HG02870 (cell line): ENCODE measurements around the gene NYAP1.
A peak's percentile ranks its signal among the peaks of the same experiment; 100 is the strongest.
"Not testable (repeated sequence)": the region's sequence is repeated elsewhere in the genome, so short reads cannot be mapped to it uniquely, and the experiment has no call there.

Source experiments
- ATAC-seq: cut with Tn5 transposase; IDR thresholded peaks from one replicate; pipeline ENCODE4 v1.9.1; 2021; ENCODE audit warnings: mild to moderate bottlenecking, moderate library complexity; ENCODE audit not compliant: unreplicated experiment

The NYAP1 gene

GRCh38 chr7:100483722-100484672 lies at the start of gene NYAP1:
TSS of gene NYAP1 (plus strand) at chr7:100483927. CDS start at chr7:100485312, 1,385 bp downstream.
- ATAC-seq: no peak

DNA sequence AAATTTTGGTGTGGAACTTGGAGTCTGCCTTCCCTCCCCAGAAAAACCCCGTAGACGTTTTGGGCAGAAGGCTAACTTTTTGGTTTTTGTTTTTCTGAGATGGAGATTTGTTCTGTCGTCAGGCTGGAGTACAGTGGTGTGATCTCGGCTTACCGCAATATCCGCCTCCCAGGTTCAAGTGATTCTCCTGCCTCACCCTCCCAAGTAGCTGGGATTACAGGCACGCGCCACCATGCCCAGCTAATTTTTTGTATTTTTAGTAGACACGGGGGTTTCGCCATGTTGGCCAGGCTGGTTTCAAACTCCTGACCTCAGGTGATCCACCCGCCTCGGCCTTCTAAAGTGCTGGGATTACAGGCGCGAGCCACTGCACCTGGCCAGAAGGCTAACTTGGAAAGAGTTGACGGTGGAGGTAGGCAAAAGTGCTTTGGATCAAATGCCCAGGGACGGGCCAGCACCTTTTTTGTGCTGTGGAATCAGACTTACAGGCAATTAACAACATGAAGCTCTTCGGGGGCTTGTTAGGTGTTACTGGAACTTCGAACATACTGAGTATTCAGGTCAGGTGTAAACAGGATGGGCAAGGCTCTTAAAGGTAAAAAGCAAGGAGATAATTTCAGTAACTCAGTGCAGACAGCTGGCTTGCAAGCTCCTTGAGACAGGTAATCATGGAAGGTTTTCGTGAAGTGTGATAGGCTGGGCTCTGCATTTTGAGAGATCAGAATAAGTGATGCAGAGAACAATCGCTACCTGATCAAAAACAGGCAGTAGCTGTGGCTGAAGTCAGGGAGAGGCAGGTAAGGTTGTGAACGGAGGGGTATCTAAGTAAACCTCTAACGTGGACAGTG lies 49.2 kb upstream of the NYAP1 start:
- ATAC-seq: no peak

GRCh38 chr7:100435401-100436304 lies 48.1 kb upstream of the NYAP1 start:
- ATAC-seq: peak; percentile 17

DNA sequence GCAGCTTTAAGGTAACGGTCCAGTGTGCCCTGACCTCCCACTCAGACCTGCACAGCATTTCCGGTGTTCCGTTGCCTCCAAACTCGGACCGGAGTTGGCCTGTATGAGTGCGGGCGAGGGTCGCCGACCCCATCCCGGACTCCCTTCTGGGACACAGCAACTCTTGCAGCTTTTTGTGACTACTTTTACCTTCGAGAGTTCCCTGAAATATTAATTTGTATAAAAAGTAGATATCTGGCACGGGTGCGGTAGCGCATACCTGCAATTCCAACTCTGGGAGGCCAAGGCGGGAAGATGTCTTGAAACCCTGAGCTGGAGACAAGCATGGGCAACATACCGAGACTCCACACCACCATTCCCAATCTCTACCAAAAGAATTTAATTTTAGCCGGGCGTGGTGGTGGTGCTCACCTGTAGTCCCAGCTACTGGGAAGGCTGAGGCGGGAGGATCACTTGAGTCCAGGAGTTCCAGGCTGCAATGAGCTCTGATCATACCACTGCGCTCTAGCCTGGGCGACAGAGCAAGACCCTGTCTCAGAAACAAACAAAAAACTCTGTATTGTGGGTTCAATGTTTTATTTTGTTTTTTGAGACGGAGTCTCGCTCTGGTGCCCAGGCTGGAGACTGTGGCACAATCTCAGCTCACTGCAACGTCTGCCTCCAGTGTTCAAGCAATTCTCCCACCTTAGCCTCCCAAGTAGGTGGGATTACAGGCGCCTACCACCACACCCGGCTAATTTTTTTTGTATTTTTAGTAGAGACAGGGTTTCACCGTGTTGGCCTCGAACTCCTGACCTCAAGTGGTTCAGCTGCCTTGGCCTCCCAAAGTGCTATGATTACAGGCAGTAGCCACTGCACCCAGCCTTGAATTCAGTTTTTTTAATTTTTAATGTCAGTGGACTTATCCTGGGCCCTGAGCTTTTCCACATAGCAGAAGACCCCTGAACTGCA lies 46.3 kb upstream of the NYAP1 start:
- ATAC-seq: no peak

- no peak for ATAC-seq
Measured at GRCh38 chr7:100438172-100438571, 45.6 kb upstream of the NYAP1 start.

GRCh38 chr7:100438731-100439130 lies 45.0 kb upstream of the NYAP1 start:
- ATAC-seq: not testable (repeated sequence)

DNA sequence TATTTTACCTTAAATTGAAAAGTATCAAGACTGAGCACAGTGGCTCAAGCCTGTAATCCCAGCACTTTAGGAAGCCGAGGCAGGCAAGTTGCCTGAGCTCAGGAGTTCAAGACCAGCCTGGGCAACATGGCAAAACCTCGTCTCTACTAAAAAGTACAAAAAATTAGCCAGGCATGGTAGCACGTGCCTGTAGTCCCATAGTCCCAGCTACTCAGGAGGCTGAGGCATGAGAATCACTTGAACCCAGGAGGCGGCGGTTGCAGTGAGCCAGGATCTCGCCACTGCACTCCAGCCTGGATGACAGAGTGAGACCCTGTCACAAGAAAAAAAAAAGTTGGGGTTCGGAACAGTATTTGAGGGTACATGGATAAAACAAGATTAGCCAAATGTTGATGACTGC lies 44.5 kb upstream of the NYAP1 start:
- ATAC-seq: not testable (repeated sequence)

DNA sequence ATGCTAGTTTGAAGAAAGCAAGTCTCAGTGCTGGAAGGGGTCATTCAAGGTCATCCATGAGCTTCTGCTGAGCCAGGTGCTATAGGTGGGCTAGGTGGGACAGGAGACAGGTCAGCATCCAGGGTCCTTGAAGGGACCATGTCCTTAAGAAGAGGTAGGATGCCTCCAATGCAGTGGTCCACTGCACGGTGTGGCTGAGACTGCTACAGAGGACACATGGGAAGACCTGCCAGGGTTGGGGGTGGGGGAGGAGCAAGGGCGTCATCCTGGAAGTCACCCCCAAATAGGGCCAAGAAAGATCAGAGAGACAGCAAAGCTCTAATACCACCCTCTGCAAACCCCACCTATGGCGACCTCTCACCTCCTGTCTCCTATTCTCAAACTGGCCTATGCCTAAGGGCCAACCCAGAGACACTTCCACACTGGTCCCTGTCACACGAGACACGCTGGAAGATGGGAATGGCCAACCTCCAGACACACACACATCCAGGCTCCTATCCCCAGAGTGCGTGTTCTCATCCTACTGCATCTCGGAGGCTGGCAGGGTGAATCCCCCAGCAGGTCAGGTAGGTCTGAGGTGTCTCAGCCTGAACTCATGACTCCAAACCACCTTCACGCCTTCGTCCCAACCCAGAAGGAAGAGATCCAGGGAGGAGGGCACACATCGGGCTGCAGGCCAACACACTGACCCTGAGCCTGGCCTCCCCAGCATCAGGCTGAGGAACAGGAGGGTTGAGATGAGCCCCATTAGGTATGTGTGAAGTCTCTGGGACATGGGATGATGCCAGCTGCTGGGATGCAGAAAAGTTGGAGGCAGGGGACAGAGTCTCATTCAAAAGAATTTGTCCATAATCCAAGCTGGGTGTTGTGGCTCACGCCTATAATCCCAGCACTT lies 41.8 kb upstream of the NYAP1 start:
- no peak for ATAC-seq

GRCh38 chr7:100443096-100443840 lies 40.5 kb upstream of the NYAP1 start:
- ATAC-seq: no peak

DNA sequence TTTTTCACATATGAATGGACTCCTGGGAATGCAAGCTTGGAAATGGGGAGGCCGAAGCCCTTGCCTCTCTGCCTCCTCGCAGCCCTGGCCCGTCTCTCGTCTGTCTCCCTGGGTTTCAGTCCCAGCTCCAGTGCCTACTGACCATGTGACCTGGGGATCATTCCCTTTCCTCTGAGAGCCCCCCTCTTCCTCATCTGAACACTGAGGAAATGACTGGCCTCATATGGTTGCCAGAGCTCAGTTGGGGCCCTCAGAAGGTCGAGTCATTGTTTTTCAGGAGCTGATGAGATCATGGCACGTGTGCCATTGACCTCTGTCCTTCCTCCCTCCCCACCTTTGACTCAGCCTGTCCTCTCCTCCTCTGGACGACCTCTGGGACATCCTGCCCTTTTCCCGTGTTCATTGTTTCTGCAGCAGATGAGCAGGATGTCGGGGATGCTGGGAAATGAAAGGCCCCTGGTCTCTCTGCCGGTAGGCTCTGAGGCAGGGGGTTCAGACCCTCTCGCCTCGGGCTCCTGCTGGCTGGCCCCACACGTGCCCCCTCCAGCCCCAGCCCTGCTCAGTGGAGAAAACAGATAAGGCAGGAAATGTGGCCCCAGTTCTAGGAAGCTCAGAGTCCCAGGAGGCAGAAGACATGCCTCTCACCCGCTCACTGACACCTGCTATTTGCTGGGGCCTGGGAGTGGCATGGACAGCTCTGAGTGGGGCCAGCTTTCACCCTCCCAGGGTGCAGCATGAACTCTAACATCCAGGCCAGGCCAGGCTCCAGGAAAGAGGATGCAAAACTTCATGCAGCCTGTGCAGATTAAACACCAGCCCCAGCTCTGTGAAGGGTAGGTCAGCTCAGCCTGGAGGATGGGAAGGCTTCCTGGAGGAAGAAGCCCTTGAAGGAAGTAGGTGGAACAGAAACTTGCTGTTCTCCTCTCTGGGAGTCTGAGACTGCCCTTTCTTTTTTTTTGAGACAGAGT lies 39.1 kb upstream of the NYAP1 start:
- no peak for ATAC-seq

- ATAC-seq: no peak
Measured at GRCh38 chr7:100446040-100446439, 37.7 kb upstream of the NYAP1 start.

- not testable (repeated sequence) for ATAC-seq
Measured at GRCh38 chr7:100447363-100447762, 36.4 kb upstream of the NYAP1 start.

- no peak for ATAC-seq
Measured at GRCh38 chr7:100449190-100449795, 34.4 kb upstream of the NYAP1 start.

DNA sequence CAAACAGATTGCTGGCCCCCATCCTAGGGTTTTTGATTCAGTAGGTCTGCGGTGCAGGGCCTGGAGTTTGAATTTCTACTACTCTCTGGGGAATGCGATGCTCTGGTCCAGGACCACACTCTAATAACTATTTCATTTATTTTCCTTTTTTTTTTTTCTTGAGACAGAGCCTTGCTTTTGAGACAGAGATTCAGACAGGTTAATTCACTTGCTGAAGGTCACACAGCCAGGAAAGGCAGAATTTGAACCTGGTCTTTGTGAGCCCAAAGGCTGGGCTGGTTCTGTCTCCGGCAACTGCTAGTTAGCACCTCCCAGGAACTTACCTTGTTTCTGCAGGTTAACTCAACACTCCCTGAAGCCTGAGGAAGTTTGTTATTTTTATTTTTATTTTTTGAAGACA lies 31.2 kb upstream of the NYAP1 start:
- no peak for ATAC-seq

DNA sequence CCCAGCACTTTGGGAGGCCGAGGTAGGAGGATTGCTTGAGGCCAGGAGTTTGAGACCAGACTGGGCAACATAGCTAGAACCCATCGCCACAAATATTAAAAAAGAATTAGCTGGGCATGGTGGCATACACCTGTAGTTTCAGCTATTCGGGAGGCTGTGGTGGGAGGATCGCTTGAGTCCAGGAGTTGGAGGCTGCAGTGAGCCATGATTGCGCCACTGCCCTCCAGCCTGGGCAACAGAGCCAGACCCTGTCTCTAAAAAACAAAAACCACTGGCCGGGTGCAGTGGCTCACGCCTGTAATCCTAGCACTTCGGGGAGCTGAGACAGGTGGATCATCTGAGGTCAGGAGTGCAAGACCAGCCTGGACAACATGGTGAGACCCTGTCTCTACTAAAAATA lies 29.9 kb upstream of the NYAP1 start:
- not testable (repeated sequence) for ATAC-seq

- no peak for ATAC-seq
Measured at GRCh38 chr7:100455206-100455605, 28.5 kb upstream of the NYAP1 start.
